Glomerular endothelial cell (primary cell): Measurements from ENCODE around the gene KCNQ4. TPM values are rescaled to one million over a fixed set of nuclear protein-coding genes. Genes with fewer than 3 reads are reported as not detected.

ENCODE experiments used
- DNase-seq: peaks from one replicate; pipeline ENCODE4 v3.0.0-alpha.2; 2011; ENCODE audit warnings: low read depth, low spot score; ENCODE audit errors: extremely low read depth
- total RNA-seq: library from RNA; depleted of rRNA; stranded (reverse); fragments of >200 nt; gene quantifications from 2 replicates; pipeline ENCODE4 v1.2.3, GENCODE V29; 2015

The KCNQ4 gene
- total RNA-seq, 1 donor from 2014 or later = 0.12 TPM

GRCh38 chr1:40887652-40888051 lies 104.1 kb downstream of the KCNQ4 start:
- no peak for DNase-seq

Other genes with a start within 250 kb of the KCNQ4 start
- gene RIMS3, start 118.1 kb upstream of the KCNQ4 start, total RNA-seq = under 0.01 and 0.15 TPM in 2 replicates
- 32.5 and 37.2 TPM in 2 replicates for gene NFYC, start 92.1 kb upstream of the KCNQ4 start, total RNA-seq
- gene CITED4, start 78.6 kb downstream of the KCNQ4 start, total RNA-seq = 15.0 and 42.1 TPM in 2 replicates
- gene CTPS1, start 195.9 kb downstream of the KCNQ4 start, total RNA-seq = 38.7 and 69.9 TPM in 2 replicates
- 0.05 and 0.18 TPM in 2 replicates for gene SLFNL1, start 237.9 kb downstream of the KCNQ4 start, total RNA-seq